Kidney epithelial cell (primary cell): ENCODE data around the gene ST3GAL3. TPM values are rescaled to one million over a fixed set of nuclear protein-coding genes. Genes with fewer than 3 reads are reported as not detected.

Experiments
- DNase-seq: peaks from one replicate; pipeline ENCODE4 v3.0.0-alpha.2; 2010; ENCODE audit warnings: low read depth
- H3K27me3 ChIP-seq: 2 replicates; pipeline ENCODE4 v1.6.0; 2011; ENCODE audit warnings: low read length; ENCODE audit not compliant: control insufficient read depth, insufficient read depth
- H3K36me3 ChIP-seq: 2 replicates; pipeline ENCODE4 v1.5.1; 2011; ENCODE audit warnings: low read length; ENCODE audit not compliant: control insufficient read depth, insufficient read depth
- H3K4me3 ChIP-seq: 2 replicates; pipeline ENCODE4 v1.5.1; 2011; ENCODE audit warnings: low read depth, mild to moderate bottlenecking, control low read depth, low read length
- total RNA-seq: library from RNA; depleted of rRNA; stranded (reverse); fragments of >200 nt; gene quantifications from 2 replicates; pipeline ENCODE4 v1.2.3, GENCODE V29; 2015
- TF ChIP-seq, protein P1 (sequence below): IDR thresholded peaks from 2 replicates; pipeline ENCODE4 v1.5.1; 2011; ENCODE audit warnings: mild to moderate bottlenecking, moderate library complexity, low read length, control low read depth, inconsistent platforms; ENCODE audit not compliant: insufficient read depth, poor library complexity, severe bottlenecking

ST3GAL3 gene
- total RNA-seq, 1 donor from 2014 or later: 15.0 TPM

DNA sequence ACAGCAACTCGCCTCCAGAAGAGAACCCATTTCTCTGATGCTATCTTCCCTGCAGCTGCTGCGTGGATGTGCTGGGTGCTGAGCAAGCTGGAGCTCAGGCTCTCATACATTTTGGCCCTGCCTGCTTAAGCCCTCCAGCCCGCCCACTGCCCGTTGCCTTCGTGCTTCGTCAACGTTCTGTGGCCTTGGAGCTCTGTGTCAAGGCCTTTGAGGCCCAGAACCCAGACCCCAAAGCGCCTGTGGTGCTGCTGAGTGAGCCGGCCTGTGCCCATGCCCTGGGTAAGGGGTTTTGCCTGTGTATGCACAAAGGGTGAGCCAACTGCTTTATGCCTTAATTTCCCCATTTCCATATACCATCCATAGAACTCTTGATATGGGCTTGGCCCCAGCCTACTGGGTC, 263.6 kb downstream of the ST3GAL3 start:
- TF ChIP-seq, protein P1, sequence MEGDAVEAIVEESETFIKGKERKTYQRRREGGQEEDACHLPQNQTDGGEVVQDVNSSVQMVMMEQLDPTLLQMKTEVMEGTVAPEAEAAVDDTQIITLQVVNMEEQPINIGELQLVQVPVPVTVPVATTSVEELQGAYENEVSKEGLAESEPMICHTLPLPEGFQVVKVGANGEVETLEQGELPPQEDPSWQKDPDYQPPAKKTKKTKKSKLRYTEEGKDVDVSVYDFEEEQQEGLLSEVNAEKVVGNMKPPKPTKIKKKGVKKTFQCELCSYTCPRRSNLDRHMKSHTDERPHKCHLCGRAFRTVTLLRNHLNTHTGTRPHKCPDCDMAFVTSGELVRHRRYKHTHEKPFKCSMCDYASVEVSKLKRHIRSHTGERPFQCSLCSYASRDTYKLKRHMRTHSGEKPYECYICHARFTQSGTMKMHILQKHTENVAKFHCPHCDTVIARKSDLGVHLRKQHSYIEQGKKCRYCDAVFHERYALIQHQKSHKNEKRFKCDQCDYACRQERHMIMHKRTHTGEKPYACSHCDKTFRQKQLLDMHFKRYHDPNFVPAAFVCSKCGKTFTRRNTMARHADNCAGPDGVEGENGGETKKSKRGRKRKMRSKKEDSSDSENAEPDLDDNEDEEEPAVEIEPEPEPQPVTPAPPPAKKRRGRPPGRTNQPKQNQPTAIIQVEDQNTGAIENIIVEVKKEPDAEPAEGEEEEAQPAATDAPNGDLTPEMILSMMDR: no peak
- Histone ChIP-seq H3K27me3 (no peaks in the 10 kb centered on the region), H3K4me3 (no peak overlapping the region), H3K36me3 (no peaks in the 10 kb centered on the region)
- no peak for DNase-seq

DNA sequence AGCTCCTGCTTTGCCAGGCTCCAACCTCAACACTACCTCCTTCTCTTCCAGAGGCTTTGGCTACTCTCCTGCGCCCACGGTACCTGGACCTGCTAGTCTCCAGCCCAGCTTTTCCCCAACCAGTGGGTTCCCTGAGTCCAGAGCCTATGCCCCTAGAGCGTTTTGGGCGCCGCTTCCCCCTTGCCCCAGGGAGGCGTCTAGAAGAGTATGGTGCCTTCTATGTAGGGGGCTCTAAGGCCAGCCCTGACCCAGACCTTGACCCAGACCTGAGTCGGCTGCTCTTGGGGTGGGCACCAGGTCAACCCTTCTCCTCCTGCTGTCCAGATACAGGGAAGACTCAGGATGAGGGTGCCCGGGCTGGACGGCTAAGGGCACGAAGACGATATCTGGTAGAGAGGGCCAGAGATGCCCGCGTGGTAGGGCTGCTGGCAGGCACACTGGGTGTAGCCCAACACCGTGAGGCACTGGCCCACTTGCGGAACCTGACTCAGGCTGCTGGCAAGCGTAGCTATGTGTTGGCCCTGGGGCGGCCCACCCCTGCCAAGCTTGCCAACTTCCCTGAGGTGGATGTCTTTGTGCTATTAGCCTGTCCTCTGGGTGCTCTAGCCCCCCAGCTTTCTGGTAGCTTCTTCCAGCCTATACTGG, 264.1 kb downstream of the ST3GAL3 start:
- no peaks in the 10 kb centered on the region for H3K27me3 ChIP-seq
- H3K4me3 ChIP-seq: no peak overlapping the region
- no peak for DNase-seq
- TF ChIP-seq, protein P1: no peak
- no peaks in the 10 kb centered on the region for H3K36me3 ChIP-seq

GRCh38 chr1:43973981-43974442, 266.7 kb downstream of the ST3GAL3 start:
- peak overlapping the region; percentile 83 for H3K4me3 ChIP-seq
- DNase-seq: no peak
- H3K36me3 ChIP-seq: peaks cover 4% of the 10 kb centered on the region
- no peaks in the 10 kb centered on the region for H3K27me3 ChIP-seq
- TF ChIP-seq, protein P1: no peak

GRCh38 chr1:43974443-43975248, 267.3 kb downstream of the ST3GAL3 start, which contains the start of gene ATP6V0B:
Gene ATP6V0B, plus strand, starts transcription at chr1:43974960. Its CDS starts 81 bp downstream, at chr1:43975041.
- TF ChIP-seq, protein P1: no peak
- DNase-seq: peak; percentile 67
- Histone ChIP-seq H3K27me3 (no peaks in the 10 kb centered on the region), H3K36me3 (peaks cover 4% of the 10 kb centered on the region), H3K4me3 (peak within 1 kb of the TSS; percentile 83)

GRCh38 chr1:43975249-43975961, 268.1 kb downstream of the ST3GAL3 start:
- no peak for DNase-seq
- TF ChIP-seq, protein P1: no peak
- no peaks in the 10 kb centered on the region for H3K27me3 ChIP-seq
- peaks cover 4% of the 10 kb centered on the region for H3K36me3 ChIP-seq
- H3K4me3 ChIP-seq: peak overlapping the region; percentile 83
